Large intestine (tissue), 3 donors: Measurements from ENCODE around the gene DNAH17. TPM values are rescaled to one million over a fixed set of nuclear protein-coding genes. Genes with fewer than 3 reads are reported as not detected.

Experiments used
- DNase-seq, 2 donors: peaks; one replicate each; pipeline versions ENCODE4 v3.0.0 to v3.0.0-alpha.2; 2013
- H3K27ac ChIP-seq: one replicate; pipeline ENCODE4 v1.5.1; 2013; ENCODE audit warnings: low read length
- H3K27me3 ChIP-seq: 2 replicates; pipeline ENCODE4 v1.6.1; 2013; ENCODE audit warnings: low read length; ENCODE audit not compliant: control insufficient read depth, insufficient read depth
- H3K36me3 ChIP-seq: 2 replicates; pipeline ENCODE4 v1.6.1; 2013; ENCODE audit warnings: low read length; ENCODE audit not compliant: control insufficient read depth, insufficient read depth
- H3K4me1 ChIP-seq: one replicate; pipeline ENCODE4 v1.6.1; 2013; ENCODE audit warnings: low read length; ENCODE audit not compliant: control insufficient read depth, insufficient read depth
- H3K4me3 ChIP-seq: one replicate; pipeline ENCODE4 v1.5.1; 2013; ENCODE audit warnings: low read length
- H3K9me3 ChIP-seq: one replicate; pipeline ENCODE4 v1.6.1; 2013; ENCODE audit warnings: mild to moderate bottlenecking, low read depth, low read length, moderate library complexity; ENCODE audit not compliant: control insufficient read depth
- WGBS: methylation state at CpG from one replicate; pipeline ENCODE4 v1.1.5; 2013; ENCODE audit warnings: low lambda C conversion rate; ENCODE audit not compliant: insufficient coverage; 5-methylcytosine and 5-hydroxymethylcytosine counted together
- polyA plus RNA-seq: library from polyadenylated mRNA; unstranded; fragments of 120-200 nt; gene quantifications from one replicate; pipeline ENCODE4 v1.2.1, GENCODE V29; 2013

The DNAH17 gene
- polyA plus RNA-seq, 1 donor = 4.4 TPM

GRCh38 chr17:78486946-78487680 lies 90.1 kb downstream of the DNAH17 start:
- 100% methylated on average over 1 of the region's 13 CpGs for WGBS
- no peaks in the 10 kb centered on the region for H3K9me3 ChIP-seq
- peaks cover 9% of the 10 kb centered on the region for H3K4me1 ChIP-seq
- DNase-seq = no peak
- no peak overlapping the region for H3K27ac ChIP-seq
- H3K36me3 ChIP-seq = no peaks in the 10 kb centered on the region
- H3K4me3 ChIP-seq = no peak overlapping the region
- H3K27me3 ChIP-seq = no peaks in the 10 kb centered on the region

DNA sequence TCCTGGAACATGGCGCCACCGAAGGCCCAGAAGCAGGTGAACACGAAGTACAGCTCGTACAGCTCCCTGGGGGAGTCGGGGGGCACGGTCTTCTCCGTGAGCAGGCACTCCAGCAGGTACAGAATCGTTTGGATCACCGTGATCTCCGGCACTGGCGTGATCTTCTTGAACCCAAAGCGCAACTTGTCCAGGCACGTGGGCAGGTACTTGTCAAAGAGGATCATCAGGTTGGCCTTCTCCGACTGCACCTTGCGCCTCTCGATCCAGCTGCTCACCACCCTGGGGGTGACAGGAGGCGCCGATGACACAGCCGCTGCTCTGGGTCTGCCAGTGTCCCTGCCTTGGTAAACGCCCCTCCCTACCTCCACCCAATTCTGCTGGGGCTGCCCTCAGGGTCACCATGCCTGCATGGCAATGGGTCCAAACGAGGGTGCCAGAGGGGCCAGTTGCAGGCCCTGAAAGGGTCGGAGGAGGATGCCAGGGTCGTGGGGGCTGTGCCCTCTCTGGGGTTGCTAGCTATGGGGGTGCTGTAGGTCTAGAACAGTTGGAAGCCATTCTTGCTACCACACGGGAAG lies 90.9 kb downstream of the DNAH17 start:
- DNase-seq = no peak
- no peak overlapping the region for H3K4me3 ChIP-seq
- no peaks in the 10 kb centered on the region for H3K36me3 ChIP-seq
- no peak overlapping the region for H3K27ac ChIP-seq
- H3K27me3 ChIP-seq = no peaks in the 10 kb centered on the region
- peaks cover 9% of the 10 kb centered on the region for H3K4me1 ChIP-seq
- H3K9me3 ChIP-seq = no peaks in the 10 kb centered on the region
- no CpG with 5 or more reads among the region's 24 CpGs for WGBS

GRCh38 chr17:78485290-78486168 lies 91.7 kb downstream of the DNAH17 start:
- no peak for DNase-seq
- no CpG with 5 or more reads among the region's 32 CpGs for WGBS
- Histone ChIP-seq H3K36me3 (no peaks in the 10 kb centered on the region), H3K27me3 (no peaks in the 10 kb centered on the region), H3K9me3 (no peaks in the 10 kb centered on the region), H3K4me1 (peaks cover 9% of the 10 kb centered on the region), H3K4me3 (no peak overlapping the region), H3K27ac (no peak overlapping the region)

DNA sequence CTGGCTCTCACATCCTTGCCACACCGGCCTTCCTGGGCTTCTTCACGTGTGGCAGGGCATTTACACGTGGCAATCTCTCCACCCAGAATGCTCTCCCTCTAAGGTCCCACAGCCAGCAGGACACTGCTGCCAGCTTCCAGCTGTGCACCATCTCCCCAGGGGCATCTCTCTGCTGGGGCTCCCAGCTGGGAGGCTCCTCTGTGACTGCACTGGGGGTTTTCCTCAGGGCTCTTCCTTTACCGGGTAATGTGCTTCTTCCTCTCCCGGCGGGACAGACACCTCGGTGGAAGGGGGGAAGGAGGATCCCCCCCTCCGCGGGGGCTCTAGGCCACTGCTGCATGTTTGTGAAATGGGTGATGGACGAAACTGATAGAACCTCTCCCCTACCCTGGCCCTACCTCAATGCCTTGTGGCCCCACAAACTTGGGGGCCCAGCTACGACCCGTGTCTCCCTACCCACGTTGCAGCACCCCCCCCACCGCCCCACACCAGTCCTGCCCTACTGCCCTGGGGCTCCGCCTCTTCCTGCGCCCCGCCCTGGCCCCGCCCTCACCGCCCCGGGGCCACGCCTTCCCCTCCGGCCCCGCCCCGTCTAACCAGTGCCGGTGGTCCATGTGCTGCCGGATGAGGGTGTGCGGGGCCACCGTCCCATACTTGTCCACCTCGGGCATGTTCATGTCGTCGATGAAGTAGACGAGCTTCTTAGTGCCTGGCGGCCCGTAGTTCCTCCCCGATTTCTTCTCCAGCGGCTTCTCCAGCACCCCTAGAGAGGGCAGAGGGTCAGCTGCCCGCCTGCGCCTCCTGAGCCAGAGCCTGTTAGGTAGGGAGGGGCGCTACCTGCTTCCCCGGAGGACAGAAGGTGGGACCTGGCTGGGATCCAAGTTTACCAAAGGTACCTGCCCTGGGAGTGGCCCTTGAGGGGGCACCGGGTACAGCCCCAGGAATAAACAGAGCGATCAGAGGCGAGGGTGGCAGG lies 92.6 kb downstream of the DNAH17 start:
- no peaks in the 10 kb centered on the region for H3K9me3 ChIP-seq
- no CpG with 5 or more reads among the region's 43 CpGs for WGBS
- H3K4me3 ChIP-seq = peak overlapping the region; percentile 23
- no peak overlapping the region for H3K27ac ChIP-seq
- peaks cover 9% of the 10 kb centered on the region for H3K4me1 ChIP-seq
- peak; percentile 20 to 64 for DNase-seq
- no peaks in the 10 kb centered on the region for H3K36me3 ChIP-seq
- no peaks in the 10 kb centered on the region for H3K27me3 ChIP-seq

GRCh38 chr17:78479369-78479768 lies 97.8 kb downstream of the DNAH17 start:
- no peak for DNase-seq
- Histone ChIP-seq H3K4me1 (peaks cover 4% of the 10 kb centered on the region), H3K27ac (no peak overlapping the region), H3K36me3 (no peaks in the 10 kb centered on the region), H3K27me3 (no peaks in the 10 kb centered on the region), H3K9me3 (peaks cover 8% of the 10 kb centered on the region), H3K4me3 (no peak overlapping the region)
- WGBS = no CpG with 5 or more reads among the region's 11 CpGs

- Histone ChIP-seq H3K4me3 (no peak overlapping the region), H3K36me3 (no peaks in the 10 kb centered on the region), H3K4me1 (no peaks in the 10 kb centered on the region), H3K27ac (no peak overlapping the region), H3K27me3 (no peaks in the 10 kb centered on the region), H3K9me3 (peaks cover 8% of the 10 kb centered on the region)
- WGBS = 87% methylated on average over 3 of the region's 6 CpGs
- DNase-seq = no peak
These were observed 98.4 kb downstream of the DNAH17 start for GRCh38 chr17:78478757-78479297.

GRCh38 chr17:78477913-78478756 lies 99.1 kb downstream of the DNAH17 start:
- WGBS = 94% methylated on average over 2 of the region's 2 CpGs
- Histone ChIP-seq H3K4me1 (no peaks in the 10 kb centered on the region), H3K27me3 (no peaks in the 10 kb centered on the region), H3K27ac (no peak overlapping the region), H3K9me3 (peaks cover 8% of the 10 kb centered on the region), H3K36me3 (no peaks in the 10 kb centered on the region), H3K4me3 (no peak overlapping the region)
- no peak for DNase-seq

DNA sequence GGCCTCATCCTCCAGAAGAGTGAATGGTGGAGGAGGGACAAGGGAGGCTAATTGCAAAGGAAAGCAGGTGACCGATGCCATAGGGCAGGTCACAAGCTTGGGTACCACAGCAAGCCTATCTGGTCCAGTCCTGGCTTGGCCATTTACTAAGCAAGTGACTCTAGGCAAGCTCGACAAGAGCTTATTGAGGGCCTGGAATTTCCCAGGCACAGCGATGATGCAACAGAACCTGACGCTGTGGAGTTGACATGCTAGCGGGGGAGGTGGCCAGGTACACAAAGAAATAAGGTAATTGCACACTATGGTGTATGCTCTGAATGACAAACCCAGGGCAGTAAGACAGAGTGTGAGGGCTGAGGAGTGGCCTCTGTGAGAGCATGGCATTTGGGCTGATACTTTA lies 100.2 kb downstream of the DNAH17 start:
- Histone ChIP-seq H3K9me3 (peaks cover 8% of the 10 kb centered on the region), H3K4me1 (no peaks in the 10 kb centered on the region), H3K27me3 (no peaks in the 10 kb centered on the region), H3K4me3 (no peak overlapping the region), H3K27ac (no peak overlapping the region), H3K36me3 (no peaks in the 10 kb centered on the region)
- DNase-seq = no peak
- WGBS = no CpG with 5 or more reads among the region's 5 CpGs

- no CpG with 5 or more reads among the region's 28 CpGs for WGBS
- no peak for DNase-seq
These were observed 101.0 kb downstream of the DNAH17 start for GRCh38 chr17:78476149-78476548.

More at GRCh38 chr17:78476149-78476548, 101.0 kb downstream of the DNAH17 start:
- H3K36me3 ChIP-seq = no peaks in the 10 kb centered on the region
- no peak overlapping the region for H3K27ac ChIP-seq
- H3K9me3 ChIP-seq = peaks cover 8% of the 10 kb centered on the region
- no peaks in the 10 kb centered on the region for H3K27me3 ChIP-seq
- H3K4me1 ChIP-seq = no peaks in the 10 kb centered on the region
- H3K4me3 ChIP-seq = no peak overlapping the region
